ENCODE measurements around the gene KRT80.

GRCh38 chr12:52200781-52201450 lies 9.1 kb upstream of the KRT80 start:
- TF ChIP-seq POLR2A (IDR thresholded peaks at IDR 0.05; ENCODE audit: low read length) (no peak), GATA1 (IDR thresholded peaks at IDR 0.05; ENCODE audit: low read depth, low read length) (no peak)

All from erythroblast (primary cell).